ENCODE measurements around the gene GABARAP. TPM values are rescaled to one million over a fixed set of nuclear protein-coding genes. Genes with fewer than 3 reads are reported as not detected.

GABARAP gene
- total RNA-seq, 1 experiment from 2014 or later, result 140 TPM

DNA sequence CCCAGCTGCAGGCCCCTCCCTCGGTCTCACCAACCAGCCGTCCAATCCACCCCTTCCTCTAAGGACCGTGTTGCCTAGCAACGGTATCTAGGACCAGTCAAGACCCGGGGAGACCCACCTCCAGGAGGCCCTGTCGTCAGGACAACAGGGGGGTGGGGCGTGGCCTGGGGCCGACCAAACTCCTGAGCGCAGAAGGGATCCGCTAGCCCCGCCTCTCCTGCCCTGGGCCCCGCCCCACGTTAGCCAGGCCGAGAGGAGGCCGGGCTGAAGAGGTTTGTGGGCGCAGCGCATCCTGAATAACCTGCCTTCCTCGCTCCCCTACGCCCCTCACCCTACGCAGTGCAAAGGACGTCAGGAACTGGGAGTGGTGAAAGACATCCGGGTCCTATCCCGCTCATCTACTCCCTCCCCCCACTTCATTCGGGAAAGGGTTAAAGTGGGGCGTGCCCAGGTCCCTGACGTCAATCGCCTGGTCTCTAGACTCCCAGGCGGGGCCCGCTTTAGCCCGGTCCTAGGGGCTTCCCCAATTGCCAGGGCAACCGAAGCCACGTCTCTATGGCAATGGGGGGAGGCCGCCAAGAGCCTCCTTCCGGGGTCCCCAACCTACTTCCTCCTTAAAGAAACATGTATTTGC is 37.3 kb downstream of the GABARAP start:
- POLR2A ChIA-PET, result no interaction called here
- H3K27ac Mint-ChIP-seq (ENCODE audit: unreplicated experiment), result no peak overlapping the region
- TF ChIP-seq CTCF (IDR thresholded peaks at IDR 0.05; ENCODE audit: insufficient read depth in 1 of 2, low read depth in 1 of 2, low read length in 1 of 2, severe bottlenecking in 1 of 2, unreplicated experiment in 1 of 2), result no peak

DNA sequence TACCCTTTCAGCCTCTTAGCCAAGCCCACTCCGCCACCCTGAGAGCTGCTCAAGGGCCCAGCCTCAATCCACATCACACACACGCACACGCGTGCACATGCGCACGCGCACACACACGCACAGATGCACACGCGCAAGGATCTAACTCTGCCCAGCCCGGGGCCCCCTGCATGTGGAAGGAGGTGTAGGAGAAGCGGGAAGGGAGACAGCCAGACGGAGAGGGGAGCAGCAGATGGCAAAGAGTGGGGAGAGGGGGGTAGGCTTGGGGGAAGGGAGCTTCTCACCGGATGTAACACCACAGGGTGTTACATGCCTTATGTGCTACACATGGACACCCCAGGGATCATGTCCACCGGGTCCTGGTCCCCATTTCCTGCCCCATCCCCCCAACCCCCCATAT is 37.9 kb downstream of the GABARAP start:
- BruUV-seq (replicated peaks), result no TSS peak
- DNase-seq, result no peak
- no peaks in the 10 kb centered on the region for H3K9me3 ChIP-seq
- POLR2A ChIA-PET, result no interaction called here
- H3K4me1 Mint-ChIP-seq (ENCODE audit: low read depth, unreplicated experiment), result peaks cover 6% of the 10 kb centered on the region
- no peaks in the 10 kb centered on the region for H3K36me3 ChIP-seq (ENCODE audit: control insufficient read depth, insufficient read depth, low read length)
- CTCF ChIA-PET, result interaction anchor here (0.6 kb wide), 1 partner anchor 263 kb away, joined by 3 read pairs; no protein-coding TSS in a partner anchor
- peaks cover 7% of the 10 kb centered on the region for H3K36me3 Mint-ChIP-seq (ENCODE audit: insufficient read depth, unreplicated experiment)
- H3K4me3 ChIP-seq (ENCODE audit: low read depth, low read length), result no peak overlapping the region
- intact Hi-C loops (cut with micrococcal nuclease; ENCODE audit: unreplicated experiment), result no loop called here
- TF ChIP-seq CTCF (IDR thresholded peaks at IDR 0.05; ENCODE audit: insufficient read depth in 1 of 2, low read depth in 1 of 2, low read length in 1 of 2, severe bottlenecking in 1 of 2, unreplicated experiment in 1 of 2), result no peak
- no peaks in the 10 kb centered on the region for H3K27me3 Mint-ChIP-seq (ENCODE audit: insufficient read depth, unreplicated experiment)
- peak overlapping the region; percentile 66 for H3K4me3 Mint-ChIP-seq (ENCODE audit: unreplicated experiment)
- no peaks in the 10 kb centered on the region for H3K9me3 Mint-ChIP-seq (ENCODE audit: unreplicated experiment)
- no peaks in the 10 kb centered on the region for H3K27me3 ChIP-seq (replicated peaks; ENCODE audit: control insufficient read depth, insufficient read depth, low read length)
- H3K4me1 ChIP-seq, result no peaks in the 10 kb centered on the region
- no peak overlapping the region for H3K27ac Mint-ChIP-seq (ENCODE audit: unreplicated experiment)

More for the DNA sequence above, 37.3 kb downstream of the GABARAP start:
- peaks cover 7% of the 10 kb centered on the region for H3K36me3 Mint-ChIP-seq (ENCODE audit: insufficient read depth, unreplicated experiment)
- no peaks in the 10 kb centered on the region for H3K9me3 Mint-ChIP-seq (ENCODE audit: unreplicated experiment)
- Histone ChIP-seq H3K27me3 (replicated peaks; ENCODE audit: control insufficient read depth, insufficient read depth, low read length) (no peaks in the 10 kb centered on the region), H3K9me3 (no peaks in the 10 kb centered on the region), H3K4me1 (no peaks in the 10 kb centered on the region), H3K4me3 (ENCODE audit: low read depth, low read length) (peak overlapping the region; percentile 31), H3K36me3 (ENCODE audit: control insufficient read depth, insufficient read depth, low read length) (no peaks in the 10 kb centered on the region)
- H3K4me1 Mint-ChIP-seq (ENCODE audit: low read depth, unreplicated experiment), result peaks cover 6% of the 10 kb centered on the region
- intact Hi-C loops (cut with micrococcal nuclease; ENCODE audit: unreplicated experiment), result no loop called here
- DNase-seq, result peak; percentile 73 to 78
- peak overlapping the region; percentile 66 for H3K4me3 Mint-ChIP-seq (ENCODE audit: unreplicated experiment)
- BruUV-seq (replicated peaks), result no TSS peak
- no peaks in the 10 kb centered on the region for H3K27me3 Mint-ChIP-seq (ENCODE audit: insufficient read depth, unreplicated experiment)
- CTCF ChIA-PET, result interaction anchor here (0.6 kb wide), 1 partner anchor 263 kb away, joined by 3 read pairs; no protein-coding TSS in a partner anchor

DNA sequence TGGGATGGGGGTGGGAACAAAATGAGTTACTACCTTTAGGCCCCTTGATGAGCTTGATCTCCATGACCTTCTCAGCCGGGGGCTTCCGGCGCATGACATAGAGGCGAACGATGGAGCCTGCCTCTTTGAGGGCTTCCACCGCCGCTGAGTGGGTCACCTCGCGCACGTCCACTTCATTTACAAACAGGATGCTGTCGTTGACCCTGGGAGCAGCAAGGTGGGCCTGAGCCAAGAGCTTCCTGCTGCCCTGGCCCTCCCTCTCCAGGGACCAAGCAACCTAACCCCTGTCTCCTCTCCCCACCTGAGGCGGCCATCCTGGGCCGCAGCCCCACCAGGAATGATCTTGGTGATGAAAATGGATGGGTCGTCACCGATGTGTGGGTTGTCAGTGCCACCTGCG is 38.9 kb downstream of the GABARAP start:
- intact Hi-C loops (cut with micrococcal nuclease; ENCODE audit: unreplicated experiment), result no loop called here
- Histone ChIP-seq H3K27me3 (replicated peaks; ENCODE audit: control insufficient read depth, insufficient read depth, low read length) (no peaks in the 10 kb centered on the region), H3K4me3 (ENCODE audit: low read depth, low read length) (no peak overlapping the region), H3K4me1 (no peaks in the 10 kb centered on the region), H3K36me3 (ENCODE audit: control insufficient read depth, insufficient read depth, low read length) (no peaks in the 10 kb centered on the region), H3K9me3 (no peaks in the 10 kb centered on the region)
- H3K9me3 Mint-ChIP-seq (ENCODE audit: unreplicated experiment), result no peaks in the 10 kb centered on the region
- H3K27me3 Mint-ChIP-seq (ENCODE audit: insufficient read depth, unreplicated experiment), result no peaks in the 10 kb centered on the region
- no TSS peak for BruUV-seq (replicated peaks)
- CTCF ChIA-PET, result no interaction called here
- peaks cover 2% of the 10 kb centered on the region for H3K36me3 Mint-ChIP-seq (ENCODE audit: insufficient read depth, unreplicated experiment)
- peaks cover 6% of the 10 kb centered on the region for H3K4me1 Mint-ChIP-seq (ENCODE audit: low read depth, unreplicated experiment)
- TF ChIP-seq CTCF (IDR thresholded peaks at IDR 0.05; ENCODE audit: insufficient read depth in 1 of 2, low read depth in 1 of 2, low read length in 1 of 2, severe bottlenecking in 1 of 2, unreplicated experiment in 1 of 2), result no peak
- POLR2A ChIA-PET, result no interaction called here
- H3K27ac Mint-ChIP-seq (ENCODE audit: unreplicated experiment), result no peak overlapping the region
- H3K4me3 Mint-ChIP-seq (ENCODE audit: unreplicated experiment), result no peak overlapping the region
- no peak for DNase-seq

Measured in Caco-2 (cell line).